Calu3 (cell line): ENCODE data around the gene HCK. TPM values are rescaled to one million over a fixed set of nuclear protein-coding genes. Genes with fewer than 3 reads are reported as not detected.

ENCODE experiments used
- BruUV-seq: library from RNA; stranded (reverse); fragments of 400-500 nt; replicated peaks from 2 replicates; lab custom pipeline; 2021; lab: Mats Ljungman, UMichigan
- CTCF ChIA-PET: fragments of 300-600 bp; sonication (Branson Sonifier 250); formaldehyde crosslinking; loops from one replicate; lab custom pipeline; 2022; ENCODE audit warnings: antibody characterized with exemption; lab: Charles Lee
- DNase-seq: peaks from one replicate; pipeline ENCODE4 v3.0.0; 2022
- H3K27ac Mint-ChIP-seq: one replicate; pipeline ENCODE4 v1.8.0; 2022; ENCODE audit warnings: mixed read lengths; ENCODE audit not compliant: unreplicated experiment
- H3K27me3 Mint-ChIP-seq: one replicate; pipeline ENCODE4 v1.8.0; 2022; ENCODE audit warnings: mixed read lengths; ENCODE audit not compliant: unreplicated experiment
- H3K36me3 Mint-ChIP-seq: one replicate; pipeline ENCODE4 v1.8.0; 2022; ENCODE audit warnings: mild to moderate bottlenecking, moderate library complexity, mixed read lengths; ENCODE audit not compliant: insufficient read depth, unreplicated experiment
- H3K4me1 Mint-ChIP-seq: one replicate; pipeline ENCODE4 v1.8.0; 2022; ENCODE audit warnings: mild to moderate bottlenecking, low read depth, mixed read lengths; ENCODE audit not compliant: unreplicated experiment
- H3K4me3 Mint-ChIP-seq: one replicate; pipeline ENCODE4 v1.8.0; 2022; ENCODE audit warnings: mild to moderate bottlenecking, low read depth, moderate library complexity, mixed read lengths; ENCODE audit not compliant: unreplicated experiment
- H3K9me3 Mint-ChIP-seq: one replicate; pipeline ENCODE4 v1.8.0; 2022; ENCODE audit warnings: low read depth, mixed read lengths; ENCODE audit not compliant: unreplicated experiment
- CTCF ChIP-seq: fragments of 200-600 bp; IDR thresholded peaks from one replicate; pipeline ENCODE4 v1.8.0; 2022; ENCODE audit warnings: antibody characterized with exemption; ENCODE audit not compliant: unreplicated experiment
- intact Hi-C: fragments of 100-400 bp; cut with micrococcal nuclease; formaldehyde crosslinking; loops from one replicate; pipeline ENCODE4 v1.10.0; 2022; ENCODE audit not compliant: unreplicated experiment
- total RNA-seq: library from RNA; stranded (reverse); gene quantifications from 2 replicates; pipeline ENCODE4 v1.2.3, GENCODE V29; 2022

Gene HCK
- total RNA-seq, 1 experiment from 2014 or later: not detected

- no peak overlapping the region for H3K27ac Mint-ChIP-seq
- no peak for TF ChIP-seq CTCF
- no peaks in the 10 kb centered on the region for H3K9me3 Mint-ChIP-seq
- H3K4me1 Mint-ChIP-seq: no peaks in the 10 kb centered on the region
- no peak for DNase-seq
- no peak overlapping the region for H3K4me3 Mint-ChIP-seq
- no peaks in the 10 kb centered on the region for H3K36me3 Mint-ChIP-seq
- BruUV-seq: no TSS peak
- CTCF ChIA-PET: no interaction called here
- intact Hi-C loops: no loop called here
- H3K27me3 Mint-ChIP-seq: peaks cover 95% of the 10 kb centered on the region
Measured at GRCh38 chr20:32057656-32058184, 5.7 kb downstream of the HCK start.

DNA sequence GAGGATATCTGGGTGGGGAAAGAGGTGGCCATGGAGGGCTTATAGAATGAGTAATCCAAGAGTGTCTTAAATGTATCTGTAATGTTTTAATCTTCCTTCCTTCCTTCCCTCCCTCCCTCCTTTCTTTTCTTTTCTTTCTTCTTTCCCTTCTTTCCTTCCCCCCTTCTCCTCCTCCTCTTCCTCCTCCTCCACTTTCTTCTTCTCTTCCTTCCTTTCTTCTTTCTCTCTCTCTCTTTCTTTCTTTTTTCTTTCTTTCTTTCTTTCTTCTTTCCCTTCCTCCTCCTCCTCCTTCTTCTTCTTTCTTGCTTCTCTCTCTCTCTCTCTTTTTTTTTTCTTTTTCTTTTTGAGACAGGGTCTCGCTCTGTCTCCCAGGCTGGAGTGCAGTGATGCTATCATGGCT, 7.1 kb downstream of the HCK start:
- Mint-ChIP-seq H3K27me3 (peaks cover 92% of the 10 kb centered on the region), H3K36me3 (no peaks in the 10 kb centered on the region), H3K4me3 (no peak overlapping the region), H3K4me1 (no peaks in the 10 kb centered on the region), H3K9me3 (no peaks in the 10 kb centered on the region), H3K27ac (no peak overlapping the region)
- intact Hi-C loops: no loop called here
- CTCF ChIA-PET: interaction anchor here (0.6 kb wide), 1 partner anchor 12 kb away, joined by 4 read pairs; no protein-coding TSS in a partner anchor
- TF ChIP-seq CTCF: no peak
- no peak for DNase-seq
- BruUV-seq: no TSS peak

DNA sequence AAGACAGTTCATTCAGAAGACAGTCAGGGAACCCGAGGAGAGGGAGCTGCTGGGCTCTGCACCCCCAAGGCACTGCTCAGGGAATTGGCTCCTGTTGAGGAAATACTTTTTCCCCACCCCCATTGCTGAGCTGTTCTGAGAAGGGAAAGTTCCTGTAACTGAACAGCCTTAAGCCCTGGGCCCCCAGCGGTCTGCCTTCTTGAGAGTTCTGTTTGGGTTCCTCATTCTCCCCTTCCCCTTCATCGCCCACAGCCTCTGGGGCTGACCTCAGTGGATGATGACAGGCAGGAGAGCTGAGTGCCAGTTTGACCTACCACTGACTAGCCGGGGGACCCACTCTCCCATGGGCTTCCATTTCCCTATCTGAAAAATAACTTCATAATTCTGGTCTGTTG, 10.7 kb downstream of the HCK start:
- peaks cover 97% of the 10 kb centered on the region for H3K27me3 Mint-ChIP-seq
- no peaks in the 10 kb centered on the region for H3K9me3 Mint-ChIP-seq
- no peaks in the 10 kb centered on the region for H3K4me1 Mint-ChIP-seq
- DNase-seq: no peak
- CTCF ChIA-PET: no interaction called here
- H3K36me3 Mint-ChIP-seq: no peaks in the 10 kb centered on the region
- H3K27ac Mint-ChIP-seq: no peak overlapping the region
- H3K4me3 Mint-ChIP-seq: no peak overlapping the region
- no peak for TF ChIP-seq CTCF
- intact Hi-C loops: no loop called here
- no TSS peak for BruUV-seq

- peaks cover 91% of the 10 kb centered on the region for H3K27me3 Mint-ChIP-seq
- no peak for DNase-seq
- H3K27ac Mint-ChIP-seq: no peak overlapping the region
- no peaks in the 10 kb centered on the region for H3K4me1 Mint-ChIP-seq
- intact Hi-C loops: no loop called here
- CTCF ChIA-PET: interaction anchor here (0.7 kb wide), 1 partner anchor 468 kb away, joined by 3 read pairs; no protein-coding TSS in a partner anchor
- no peak for TF ChIP-seq CTCF
- no TSS peak for BruUV-seq
- no peaks in the 10 kb centered on the region for H3K9me3 Mint-ChIP-seq
- H3K36me3 Mint-ChIP-seq: no peaks in the 10 kb centered on the region
- no peak overlapping the region for H3K4me3 Mint-ChIP-seq
Measured at GRCh38 chr20:32063695-32064094, 11.7 kb downstream of the HCK start.
